NCI-H226 (cell line): Measurements from ENCODE around the gene RAP2C.

ENCODE experiments used
- DNase-seq: peaks from one replicate; pipeline ENCODE4 v3.0.0-alpha.2; 2015

RAP2C gene

DNA sequence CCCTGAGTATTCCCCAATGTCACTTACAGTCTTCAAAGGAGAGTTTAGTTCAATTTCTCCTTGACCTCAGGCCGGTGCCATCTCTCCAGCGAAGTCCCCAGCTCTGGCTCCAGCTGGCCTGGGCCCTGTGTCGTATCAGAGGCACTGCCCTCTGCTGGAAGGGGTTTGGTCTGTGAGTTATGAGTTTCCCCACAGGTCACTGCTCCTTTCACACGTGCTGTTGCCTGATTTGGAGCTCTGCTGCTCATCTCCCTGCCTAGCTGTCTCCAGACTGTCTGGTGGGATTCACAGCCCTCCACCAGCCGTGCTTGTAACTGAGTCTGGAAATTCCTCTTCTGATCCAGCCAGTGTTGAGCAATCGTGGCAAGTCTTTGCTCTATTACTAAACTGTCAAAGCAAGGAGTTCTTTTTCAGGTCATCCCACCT lies at the start of gene RAP2C:
TSS of gene RAP2C (minus strand) at position 105 of the 426 bp plus-strand sequence. CDS start 2,179 bp downstream, outside the sequence.
- DNase-seq, result peak; percentile 21

- DNase-seq, result no peak
Observed at GRCh38 chrX:132267392-132267791, 48.1 kb upstream of the RAP2C start.

GRCh38 chrX:132266583-132267355 lies 47.5 kb upstream of the RAP2C start:
- DNase-seq, result no peak

DNA sequence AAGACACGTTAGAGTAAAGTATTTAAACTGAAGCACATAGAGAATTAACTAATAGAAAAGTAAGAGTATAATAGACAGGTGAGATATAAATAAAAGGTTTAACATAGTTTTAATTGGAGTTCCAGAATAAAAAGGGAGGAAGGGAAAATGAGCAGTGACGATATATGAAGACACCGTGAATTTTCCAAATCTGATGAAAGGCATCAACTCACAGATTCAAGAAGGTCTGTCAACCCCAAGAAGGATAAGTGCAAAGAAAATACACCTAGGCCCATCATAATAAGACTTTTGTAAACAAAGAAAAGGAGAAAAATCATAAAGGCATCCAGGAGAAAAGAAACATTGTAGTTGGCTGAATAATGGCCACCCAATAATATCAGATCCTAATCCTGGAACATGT lies 43.9 kb upstream of the RAP2C start:
- no peak for DNase-seq

DNA sequence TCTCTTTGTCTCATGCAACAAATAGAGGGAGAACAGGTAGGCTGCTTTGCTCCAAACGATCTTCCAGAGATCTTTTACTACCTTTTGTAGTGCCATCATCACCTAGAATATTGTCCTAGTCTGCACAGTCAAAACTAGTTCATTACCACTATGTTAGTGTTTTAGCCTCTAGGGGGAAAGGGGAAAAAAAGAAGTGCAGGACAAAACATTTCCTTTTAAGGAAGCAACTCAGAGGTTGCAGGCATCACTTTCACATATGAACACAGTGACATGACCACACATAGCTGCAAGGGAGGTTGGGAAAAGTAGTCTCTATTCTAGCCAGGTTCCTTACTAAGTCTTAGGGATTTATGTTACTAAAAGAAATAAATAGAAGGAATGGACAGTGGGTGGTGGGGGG lies 39.3 kb upstream of the RAP2C start:
- DNase-seq, result no peak

- no peak for DNase-seq
Observed at GRCh38 chrX:132257116-132257515, 37.9 kb upstream of the RAP2C start.

DNA sequence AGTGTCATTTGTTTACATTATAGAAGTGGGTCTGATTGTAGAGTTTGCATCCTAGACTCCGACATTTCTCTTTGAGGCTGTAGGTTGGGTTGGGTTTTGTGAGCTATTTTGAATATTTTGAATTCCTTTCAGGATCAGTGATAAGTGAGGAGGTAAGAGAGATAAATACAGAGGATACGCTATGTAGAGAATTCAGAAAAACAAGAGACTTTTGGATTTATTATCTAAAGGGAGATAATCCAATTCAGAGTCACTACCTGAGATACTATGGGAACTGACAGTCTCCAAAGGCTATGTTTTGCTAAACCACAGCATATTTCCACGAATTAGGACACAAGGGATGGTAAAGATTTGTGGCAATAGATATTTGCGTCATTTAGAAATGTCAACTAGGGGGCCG lies 16.9 kb upstream of the RAP2C start:
- DNase-seq, result peak; percentile 60

GRCh38 chrX:132235488-132235887 lies 16.2 kb upstream of the RAP2C start:
- DNase-seq, result no peak

DNA sequence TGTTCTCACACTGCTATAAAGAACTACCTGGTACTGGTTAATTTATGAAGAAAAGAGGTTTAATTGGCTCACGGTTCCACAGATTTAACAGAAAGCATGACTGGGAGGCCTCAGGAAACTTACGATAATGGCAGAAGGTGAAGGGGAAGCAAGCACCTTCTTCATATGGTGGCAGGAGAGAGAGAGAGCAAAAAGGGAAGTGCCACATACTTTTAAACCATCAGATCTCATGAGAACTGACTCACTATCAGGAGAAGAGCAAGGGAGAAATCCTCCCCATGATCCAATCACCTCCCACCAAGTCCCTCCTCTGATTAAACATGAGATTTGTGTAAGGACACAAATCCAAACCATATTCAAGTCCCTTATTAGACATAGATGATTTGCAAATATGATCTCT lies 12.3 kb upstream of the RAP2C start:
- DNase-seq, result no peak

GRCh38 chrX:132227383-132228112 lies 8.3 kb upstream of the RAP2C start:
- no peak for DNase-seq

- no peak for DNase-seq
Observed at GRCh38 chrX:132226169-132226568, 6.9 kb upstream of the RAP2C start.

GRCh38 chrX:132218100-132218812 lies 991 bp downstream of the RAP2C start:
- DNase-seq, result peak; percentile 72

- peak; percentile 75 for DNase-seq
Observed at GRCh38 chrX:132217203-132218073, 1.8 kb downstream of the RAP2C start.

- no peak for DNase-seq
Observed at GRCh38 chrX:132216806-132217202, 2.4 kb downstream of the RAP2C start.

DNA sequence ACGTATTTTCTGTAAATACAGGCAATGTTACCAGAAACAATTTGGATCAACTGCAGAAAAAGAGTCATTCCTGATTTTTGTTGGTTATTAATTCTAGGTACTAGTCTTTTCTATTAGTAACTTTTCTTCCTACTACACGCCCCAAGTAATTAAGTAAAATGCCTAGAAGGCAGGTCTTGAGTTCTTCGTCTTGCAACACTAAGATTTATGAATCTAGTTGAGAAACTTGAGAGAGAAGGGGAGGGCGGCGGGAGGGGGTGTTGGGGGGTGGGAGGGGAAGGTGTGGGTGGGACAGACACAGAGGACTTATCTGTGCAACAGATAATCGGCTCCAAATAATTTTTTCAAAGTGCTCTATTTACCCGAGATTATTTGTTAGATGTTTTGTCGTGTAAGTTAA lies 3.0 kb downstream of the RAP2C start:
- no peak for DNase-seq

DNA sequence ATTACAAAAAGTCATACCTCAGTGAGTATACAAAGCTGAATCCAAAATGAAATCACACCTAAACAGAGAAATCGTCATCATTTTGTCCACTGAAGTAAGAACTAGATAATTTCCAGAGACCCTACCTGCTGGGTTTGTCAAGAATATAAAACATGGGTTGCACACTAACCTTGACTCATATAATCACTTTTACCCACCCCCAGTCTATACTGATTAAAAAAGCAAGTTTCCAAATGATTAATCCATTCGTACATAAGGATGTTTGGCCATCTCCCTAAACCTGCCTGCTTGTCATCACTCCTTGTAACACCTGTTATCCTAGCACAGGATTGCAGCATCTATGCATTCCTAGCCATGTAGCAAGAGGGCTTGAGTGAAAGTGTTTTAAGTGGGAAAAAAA lies 4.7 kb downstream of the RAP2C start:
- DNase-seq, result no peak

GRCh38 chrX:132209527-132209926 lies 9.7 kb downstream of the RAP2C start:
- no peak for DNase-seq

- DNase-seq, result no peak
Observed at GRCh38 chrX:132208422-132208821, 10.8 kb downstream of the RAP2C start.

GRCh38 chrX:132207996-132208395 lies 11.3 kb downstream of the RAP2C start:
- no peak for DNase-seq

- DNase-seq, result no peak
Observed at GRCh38 chrX:132206259-132206658, 13.0 kb downstream of the RAP2C start.

DNA sequence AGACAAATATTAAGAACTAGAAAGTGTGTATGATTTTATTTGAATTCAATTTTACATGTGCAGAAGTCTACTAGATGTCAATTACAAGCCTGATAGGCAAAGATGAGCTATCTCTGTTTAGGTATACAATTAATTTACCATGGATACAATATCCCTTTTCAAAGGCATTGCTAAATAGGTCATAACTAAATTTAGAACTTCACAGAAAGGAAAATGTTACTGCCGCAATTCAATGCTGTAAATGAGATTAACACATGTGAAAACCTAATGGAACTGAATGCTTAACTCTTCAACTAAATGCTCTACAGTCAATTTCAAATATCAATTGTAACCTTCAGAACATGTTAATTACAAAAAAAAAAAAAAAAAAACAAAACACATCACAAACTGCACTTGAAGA lies 14.6 kb downstream of the RAP2C start:
- no peak for DNase-seq

- DNase-seq, result no peak
Observed at GRCh38 chrX:132200976-132201375, 18.3 kb downstream of the RAP2C start.

DNA sequence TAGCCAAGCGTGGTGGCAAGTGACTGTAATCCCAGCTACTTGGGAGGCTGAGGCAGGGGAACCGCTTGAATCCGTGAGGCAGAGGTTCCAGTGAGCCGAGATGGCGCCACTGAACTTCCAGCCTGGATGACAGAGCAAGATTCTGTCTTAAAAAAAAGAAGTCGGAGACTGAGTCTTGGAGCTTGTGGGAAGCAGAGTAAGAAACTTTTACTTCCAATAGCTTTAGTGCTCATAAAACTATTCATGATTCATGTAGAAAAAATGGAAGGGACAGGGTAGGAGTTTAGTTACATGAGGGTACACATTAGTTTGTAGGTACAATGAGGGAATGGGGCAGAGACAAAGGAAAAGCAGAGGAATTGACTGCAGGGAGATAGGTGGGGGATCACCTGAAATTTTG lies 19.3 kb downstream of the RAP2C start:
- no peak for DNase-seq
